GM10266 (cell line): ENCODE data around the gene SUCNR1.
"Not testable (repeated sequence)": the region's sequence is repeated elsewhere in the genome, so short reads cannot be mapped to it uniquely, and the experiment has no call there.

Experiments
- DNase-seq: peaks from one replicate; pipeline ENCODE4 v3.0.0; 2012; ENCODE audit errors: extremely low spot score
- CTCF ChIP-seq: IDR thresholded peaks from 2 replicates; pipeline ENCODE4 v1.5.1; 2012; ENCODE audit warnings: mild to moderate bottlenecking, low read depth; ENCODE audit not compliant: control insufficient read depth, insufficient read depth; ENCODE audit errors: missing control alignments

The SUCNR1 gene

DNA sequence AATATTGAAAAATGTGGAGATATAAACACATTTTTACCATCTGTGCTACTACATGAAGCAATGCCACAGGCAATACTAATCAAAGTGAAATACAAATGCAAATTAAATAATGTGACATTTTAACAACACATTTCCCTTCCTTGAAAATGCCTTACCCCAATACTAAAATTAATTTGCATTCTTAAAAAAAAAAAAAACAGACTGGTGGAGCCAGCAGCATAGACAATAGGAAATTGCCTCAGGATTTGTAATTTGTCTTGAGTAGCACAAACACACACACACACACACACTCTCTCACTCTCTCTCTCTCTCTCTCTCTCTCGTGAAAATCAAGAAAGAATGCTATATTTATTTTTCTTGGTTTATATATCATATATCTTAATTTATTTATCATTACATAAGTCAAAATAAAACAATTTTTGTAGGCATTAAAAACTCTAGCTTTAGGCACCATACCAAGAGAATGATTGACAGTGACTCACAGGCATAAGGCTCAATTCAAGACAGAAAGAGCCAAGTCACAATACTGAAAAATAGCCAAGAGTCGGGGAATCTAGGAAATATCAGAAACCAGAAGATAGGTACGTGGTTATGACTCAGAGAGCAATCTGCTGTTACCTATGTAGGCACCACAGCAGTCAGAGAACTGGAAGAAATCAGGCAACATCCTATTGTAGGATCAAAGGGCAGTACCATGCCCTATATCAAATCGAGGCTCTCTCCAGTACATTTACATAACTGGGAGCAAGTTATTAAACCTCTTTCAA, 23.0 kb downstream of the SUCNR1 start:
- DNase-seq: no peak
- TF ChIP-seq CTCF: no peak

GRCh38 chr3:151898121-151898520, 24.7 kb downstream of the SUCNR1 start:
- not testable (repeated sequence) for DNase-seq

GRCh38 chr3:151898564-151899261, 25.3 kb downstream of the SUCNR1 start:
- not testable (repeated sequence) for DNase-seq

- TF ChIP-seq CTCF: no peak
- no peak for DNase-seq
Measured at GRCh38 chr3:151899996-151900395, 26.6 kb downstream of the SUCNR1 start.

GRCh38 chr3:151900460-151900859, 27.0 kb downstream of the SUCNR1 start:
- no peak for TF ChIP-seq CTCF
- no peak for DNase-seq

DNA sequence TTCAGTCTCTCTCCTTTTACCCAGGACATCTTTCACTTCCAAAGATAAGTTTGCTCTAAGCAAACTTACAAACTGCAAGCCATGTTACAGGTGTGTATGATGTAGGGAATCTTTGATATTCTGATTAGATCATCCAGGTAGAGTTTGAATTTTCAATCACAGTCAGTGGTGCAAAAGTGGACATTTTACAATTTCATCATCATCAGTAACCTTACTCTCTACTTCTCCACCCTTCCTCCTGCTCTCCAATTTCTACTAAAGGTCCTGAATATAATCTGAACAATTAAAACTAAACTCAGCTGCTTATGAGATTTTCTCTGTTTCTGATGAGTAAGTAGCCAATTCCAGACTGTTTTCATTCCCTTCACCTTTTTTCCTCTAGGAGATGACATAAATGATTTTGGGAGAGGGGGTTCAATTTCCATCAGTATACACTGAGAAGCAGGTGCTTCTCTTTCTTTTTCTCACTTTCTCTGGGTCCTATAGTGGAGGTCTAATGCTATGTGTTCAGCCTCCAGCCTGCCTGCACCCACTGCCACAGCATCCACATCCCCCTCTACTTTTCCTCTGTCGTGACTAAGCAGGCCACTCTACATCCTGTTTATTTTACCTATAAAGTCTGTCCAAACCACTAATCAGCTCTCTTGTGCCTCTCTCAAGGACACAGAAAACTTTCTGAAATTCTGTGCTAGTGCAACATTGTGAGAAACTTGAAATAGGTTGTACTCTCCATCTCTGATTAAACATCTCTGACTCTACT, 27.6 kb downstream of the SUCNR1 start:
- no peak for TF ChIP-seq CTCF
- no peak for DNase-seq

DNA sequence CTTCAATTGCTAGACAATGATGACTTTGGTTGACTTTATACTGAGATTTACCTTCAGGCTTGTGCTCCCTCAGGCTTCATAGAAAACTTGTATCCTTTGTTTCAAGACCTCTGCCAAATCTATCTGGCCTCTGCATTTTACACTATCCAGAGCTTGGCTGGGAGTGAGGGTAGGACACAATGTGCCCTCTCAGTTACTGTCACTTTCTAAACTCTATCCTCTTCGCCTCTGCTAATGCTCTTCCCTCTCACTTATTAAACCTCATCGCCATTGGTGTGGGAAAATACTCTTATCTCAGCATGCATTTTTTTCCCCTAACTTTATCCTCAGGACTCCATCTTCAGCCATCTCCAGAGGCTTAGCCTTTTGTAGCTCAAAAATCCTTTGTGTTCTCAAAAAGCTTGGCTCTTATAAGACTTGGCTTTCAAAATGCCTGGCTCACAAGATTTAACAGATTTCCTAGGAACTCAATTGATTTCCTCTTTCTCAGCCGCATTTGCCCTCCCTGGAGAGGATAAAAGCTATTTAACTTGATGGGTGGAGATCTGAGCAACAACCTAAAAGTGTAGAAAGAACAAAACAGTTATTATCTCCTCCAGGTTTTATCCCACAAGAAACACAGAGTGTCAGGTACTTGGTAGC, 28.3 kb downstream of the SUCNR1 start:
- TF ChIP-seq CTCF: no peak
- DNase-seq: no peak
